Endodermal cell (in vitro differentiated cells): ENCODE measurements around the gene BAHD1. TPM values are rescaled to one million over a fixed set of nuclear protein-coding genes. Genes with fewer than 3 reads are reported as not detected.

Experiments used
- DNase-seq: peaks from one replicate; pipeline ENCODE4 v3.0.0-alpha.2; 2017
- H3K27ac ChIP-seq: 2 replicates; pipeline ENCODE4 v1.5.1; 2013; ENCODE audit warnings: mild to moderate bottlenecking, low read depth, low read length, moderate library complexity
- H3K27me3 ChIP-seq: 2 replicates; pipeline ENCODE4 v1.6.1; 2013; ENCODE audit warnings: mild to moderate bottlenecking, low read length, moderate library complexity; ENCODE audit not compliant: insufficient read depth, control insufficient read depth, poor library complexity, severe bottlenecking
- H3K36me3 ChIP-seq: 2 replicates; pipeline ENCODE4 v1.7.0; 2013; ENCODE audit warnings: mild to moderate bottlenecking, low read length, moderate library complexity; ENCODE audit not compliant: control insufficient read depth, insufficient read depth
- H3K4me1 ChIP-seq: one replicate; pipeline ENCODE4 v1.7.0; 2013; ENCODE audit warnings: low read length; ENCODE audit not compliant: control insufficient read depth, insufficient read depth
- H3K4me3 ChIP-seq: 2 replicates; pipeline ENCODE4 v1.5.1; 2013; ENCODE audit warnings: mild to moderate bottlenecking, low read length, moderate library complexity
- H3K9ac ChIP-seq: 2 replicates; pipeline ENCODE4 v1.6.1; 2013; ENCODE audit warnings: mild to moderate bottlenecking, low read length, moderate library complexity; ENCODE audit not compliant: poor library complexity, severe bottlenecking; ENCODE audit errors: extremely low read depth
- H3K9me3 ChIP-seq: 2 replicates; pipeline ENCODE4 v1.6.1; 2013; ENCODE audit warnings: mild to moderate bottlenecking, low read length, moderate library complexity; ENCODE audit not compliant: control insufficient read depth
- H3K27ac Mint-ChIP-seq: 2 replicates; pipeline ENCODE4 v1.8.0; 2020; ENCODE audit warnings: mixed read lengths
- H3K27me3 Mint-ChIP-seq: 2 replicates; pipeline ENCODE4 v1.8.0; 2021; ENCODE audit warnings: mild to moderate bottlenecking, mixed read lengths; ENCODE audit not compliant: insufficient read depth
- H3K36me3 Mint-ChIP-seq: 2 replicates; pipeline ENCODE4 v1.8.0; 2020; ENCODE audit warnings: low read depth, mixed read lengths
- H3K4me1 Mint-ChIP-seq: 2 replicates; pipeline ENCODE4 v1.8.0; 2020; ENCODE audit warnings: mixed read lengths
- H3K4me3 Mint-ChIP-seq: 2 replicates; pipeline ENCODE4 v1.8.0; 2020; ENCODE audit warnings: mild to moderate bottlenecking, moderate library complexity, mixed read lengths
- H3K9me3 Mint-ChIP-seq: 2 replicates; pipeline ENCODE4 v1.8.0; 2020; ENCODE audit warnings: mild to moderate bottlenecking, mixed read lengths
- CTCF ChIP-seq: fragments of 200-600 bp; sonication (generic); conservative IDR thresholded peaks from 2 replicates; pipeline ENCODE4 v1.5.0; 2021; ENCODE audit warnings: antibody characterized with exemption, mild to moderate bottlenecking
- WGBS, 2 experiments: methylation state at CpG; one replicate each; pipeline versions ENCODE4 v1.1.5 to v1.1.7; 2013; ENCODE audit warnings: missing lambda C conversion rate in 2 of 2, mixed read lengths in 1 of 2; ENCODE audit not compliant: insufficient coverage in 1 of 2, insufficient read length in 1 of 2; 5-methylcytosine and 5-hydroxymethylcytosine counted together
- total RNA-seq, 2 donors: library from RNA; stranded (reverse); fragmentation: NEBNext Ultra II Directional in 1 of 2; extraction: Animal tissue kit (Norgen Biotek cat#: 25700) in 1 of 2; gene quantifications; 2 replicates in 1 of 2; 3 replicates in 1 of 2; pipeline ENCODE4 v1.2.1, GENCODE V29; 2021

The BAHD1 gene
- total RNA-seq, 2 donors from 2014 or later = 23.5 to 30.1 TPM

GRCh38 chr15:40493089-40493840 lies 52.5 kb downstream of the BAHD1 start:
- no peaks in the 10 kb centered on the region for H3K4me1 ChIP-seq
- no peak overlapping the region for H3K27ac ChIP-seq
- H3K4me3 ChIP-seq = no peak overlapping the region
- no peaks in the 10 kb centered on the region for H3K9me3 ChIP-seq
- no peaks in the 10 kb centered on the region for H3K4me1 Mint-ChIP-seq
- no peak overlapping the region for H3K27ac Mint-ChIP-seq
- no peak for DNase-seq
- 91 to 95% methylated on average over 8 of the region's 8 CpGs for WGBS, 2 experiments
- H3K27me3 Mint-ChIP-seq = peaks cover 13% of the 10 kb centered on the region
- H3K9me3 Mint-ChIP-seq = peaks cover 2% of the 10 kb centered on the region
- H3K27me3 ChIP-seq = no peaks in the 10 kb centered on the region
- no peak for TF ChIP-seq CTCF
- H3K4me3 Mint-ChIP-seq = no peak overlapping the region
- no peak overlapping the region for H3K9ac ChIP-seq
- no peaks in the 10 kb centered on the region for H3K36me3 Mint-ChIP-seq
- H3K36me3 ChIP-seq = no peaks in the 10 kb centered on the region

DNA sequence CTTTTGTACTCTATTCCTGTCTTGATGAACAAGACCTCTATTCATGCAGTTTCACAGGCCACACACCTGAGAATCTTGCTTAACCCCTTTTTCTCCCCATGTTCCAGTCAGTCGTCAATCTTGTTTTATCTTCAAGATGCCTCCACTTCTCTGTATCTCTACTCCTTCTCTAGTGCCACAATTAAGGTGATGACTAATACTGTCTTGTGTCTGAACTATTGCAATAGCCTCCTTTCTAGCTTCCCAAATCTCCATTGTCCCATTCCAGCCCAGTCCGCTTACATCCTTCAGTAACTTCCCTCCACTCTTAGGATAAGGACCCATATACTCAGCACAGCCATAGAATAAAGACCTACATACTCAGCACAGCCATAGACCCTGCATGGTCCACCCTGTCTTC lies 54.8 kb downstream of the BAHD1 start:
- DNase-seq = no peak
- H3K36me3 ChIP-seq = no peaks in the 10 kb centered on the region
- Mint-ChIP-seq H3K36me3 (no peaks in the 10 kb centered on the region), H3K9me3 (no peaks in the 10 kb centered on the region), H3K27me3 (peaks cover 22% of the 10 kb centered on the region), H3K4me1 (no peaks in the 10 kb centered on the region), H3K4me3 (no peak overlapping the region), H3K27ac (no peak overlapping the region)
- no peak overlapping the region for H3K9ac ChIP-seq
- H3K4me1 ChIP-seq = no peaks in the 10 kb centered on the region
- no peaks in the 10 kb centered on the region for H3K9me3 ChIP-seq
- TF ChIP-seq CTCF = no peak
- no peaks in the 10 kb centered on the region for H3K27me3 ChIP-seq
- WGBS, 2 experiments = 95% methylated on average over 2 of the region's 2 CpGs
- no peak overlapping the region for H3K27ac ChIP-seq
- H3K4me3 ChIP-seq = no peak overlapping the region

DNA sequence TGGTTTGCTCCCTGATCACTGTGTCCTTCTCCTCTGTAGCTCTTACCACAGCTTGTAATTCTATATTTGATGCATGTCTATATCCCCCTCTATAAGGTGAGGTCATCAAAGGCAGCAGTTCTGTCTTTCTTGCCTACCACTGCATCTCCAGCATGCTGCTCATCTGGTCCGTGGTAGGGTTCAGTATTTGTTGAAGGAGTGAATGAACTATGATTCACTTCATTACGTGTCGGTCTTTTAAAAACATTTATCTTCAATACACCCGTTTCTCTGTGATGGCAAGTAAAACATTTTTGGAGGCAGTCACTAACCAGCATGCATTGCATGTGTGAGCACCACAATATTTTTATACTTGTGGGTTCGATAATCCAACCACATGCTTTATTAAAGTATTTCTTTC lies 57.7 kb downstream of the BAHD1 start:
- H3K9me3 Mint-ChIP-seq = no peaks in the 10 kb centered on the region
- H3K27me3 ChIP-seq = peaks cover 6% of the 10 kb centered on the region
- peaks cover 25% of the 10 kb centered on the region for H3K27me3 Mint-ChIP-seq

More for the DNA sequence above, 57.7 kb downstream of the BAHD1 start:
- H3K9me3 ChIP-seq = no peaks in the 10 kb centered on the region
- no peaks in the 10 kb centered on the region for H3K36me3 ChIP-seq
- TF ChIP-seq CTCF = no peak
- Mint-ChIP-seq H3K4me3 (no peak overlapping the region), H3K4me1 (no peaks in the 10 kb centered on the region), H3K27ac (no peak overlapping the region), H3K36me3 (no peaks in the 10 kb centered on the region)
- WGBS, 2 experiments = 87 to 91% methylated on average over 3 to 5 of the region's 5 CpGs
- H3K4me3 ChIP-seq = no peak overlapping the region
- no peaks in the 10 kb centered on the region for H3K4me1 ChIP-seq
- H3K9ac ChIP-seq = no peak overlapping the region
- H3K27ac ChIP-seq = no peak overlapping the region
- DNase-seq = no peak
